Measurements from ENCODE around the gene RAD54L2.
"Not testable (repeated sequence)": the region's sequence is repeated elsewhere in the genome, so short reads cannot be mapped to it uniquely, and the experiment has no call there.

RAD54L2 gene

GRCh38 chr3:51542596-51542995 is 4.1 kb downstream of the RAD54L2 start:
- in situ Hi-C loops (cut with MboI; ENCODE audit: low sequenced_read_pairs), result not testable (repeated sequence)

GRCh38 chr3:51544011-51544775 is 5.7 kb downstream of the RAD54L2 start:
- in situ Hi-C loops (cut with MboI; ENCODE audit: low sequenced_read_pairs), result no loop called here

DNA sequence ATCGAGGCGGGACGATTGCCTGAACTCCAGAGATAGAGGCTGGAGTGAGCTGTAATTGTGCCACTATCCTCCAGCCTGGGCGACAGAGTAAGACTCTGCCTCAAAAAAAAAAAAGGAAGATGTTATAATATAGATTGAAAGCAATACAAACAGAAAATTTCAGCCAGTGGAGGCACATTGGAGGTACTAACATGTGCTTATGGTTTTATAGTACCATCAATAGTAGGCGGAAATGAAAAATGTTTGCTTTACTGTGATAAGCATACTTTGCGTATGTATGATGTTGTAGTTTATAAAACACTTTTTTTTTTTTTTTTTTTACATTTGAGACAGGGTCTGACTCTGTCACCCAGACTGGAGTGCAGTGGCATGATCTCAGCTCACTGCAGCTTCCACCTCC is 8.8 kb downstream of the RAD54L2 start:
- in situ Hi-C loops (cut with MboI; ENCODE audit: low sequenced_read_pairs), result no loop called here

- in situ Hi-C loops (cut with MboI; ENCODE audit: low sequenced_read_pairs), result no loop called here
These were observed 10.8 kb downstream of the RAD54L2 start for GRCh38 chr3:51549311-51549710.

- in situ Hi-C loops (cut with MboI; ENCODE audit: low sequenced_read_pairs), result no loop called here
These were observed 11.7 kb downstream of the RAD54L2 start for GRCh38 chr3:51550080-51550819.

DNA sequence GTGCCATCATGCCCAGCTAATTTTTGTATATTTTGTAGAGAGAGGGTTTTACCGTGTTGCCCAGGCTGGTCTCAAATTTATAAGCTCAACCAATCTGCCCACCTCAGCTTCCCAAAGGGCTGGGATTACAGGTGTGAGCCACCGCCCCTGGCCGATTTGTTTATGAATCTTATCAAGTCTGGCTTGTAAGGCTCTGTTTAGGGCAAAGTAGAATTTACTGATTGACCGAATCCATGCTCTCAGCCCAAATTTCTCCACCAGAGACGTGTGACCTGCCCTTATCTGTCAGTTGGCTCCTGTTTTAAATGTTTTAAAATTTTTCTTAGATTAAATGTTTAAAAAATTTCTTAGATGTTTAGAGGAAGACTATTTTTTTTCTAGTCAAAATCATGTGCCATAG is 19.5 kb downstream of the RAD54L2 start:
- in situ Hi-C loops (cut with MboI; ENCODE audit: low sequenced_read_pairs), result no loop called here

DNA sequence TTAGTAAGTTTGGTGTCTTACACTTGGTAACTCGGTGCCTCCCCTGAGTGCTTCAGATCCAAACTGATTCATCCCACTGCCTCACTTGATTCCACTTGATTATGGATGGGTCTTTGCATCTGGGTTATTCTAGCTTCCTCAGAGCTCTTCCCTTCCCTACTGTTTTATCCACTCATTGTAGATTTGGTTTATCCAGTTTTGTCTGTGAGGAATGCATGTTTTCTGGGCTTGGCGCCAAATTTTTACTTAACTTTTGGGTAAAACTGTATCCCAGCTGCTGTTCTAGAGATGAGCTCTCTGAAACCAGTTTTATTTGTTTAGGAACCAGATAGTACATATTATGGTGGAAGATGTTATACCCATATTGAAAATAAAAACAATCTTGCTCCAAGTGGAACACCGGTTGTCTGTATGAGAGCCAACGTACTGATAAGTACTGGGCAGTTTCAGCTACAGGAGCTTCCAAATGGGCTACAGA is 20.9 kb downstream of the RAD54L2 start:
- in situ Hi-C loops (cut with MboI; ENCODE audit: low sequenced_read_pairs), result no loop called here

DNA sequence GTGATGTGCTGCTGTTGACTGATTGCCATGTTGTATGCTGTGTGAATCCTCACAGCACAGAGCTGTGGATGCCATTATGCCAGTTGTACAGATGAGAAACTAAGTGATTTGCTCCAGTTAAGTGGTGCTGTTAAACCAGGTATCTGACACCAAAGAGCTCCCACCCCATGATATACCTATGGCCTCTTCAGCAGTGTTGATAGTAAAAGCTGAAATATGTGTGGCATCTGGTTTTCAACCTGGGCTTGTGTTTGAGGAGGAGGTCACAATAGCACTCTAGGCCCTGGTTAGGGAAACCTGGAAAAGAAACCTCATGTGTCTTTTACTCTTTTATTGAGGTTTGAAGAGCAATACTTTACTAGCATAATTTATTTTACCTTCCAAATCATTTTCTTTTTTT is 21.4 kb downstream of the RAD54L2 start:
- in situ Hi-C loops (cut with MboI; ENCODE audit: low sequenced_read_pairs), result no loop called here

DNA sequence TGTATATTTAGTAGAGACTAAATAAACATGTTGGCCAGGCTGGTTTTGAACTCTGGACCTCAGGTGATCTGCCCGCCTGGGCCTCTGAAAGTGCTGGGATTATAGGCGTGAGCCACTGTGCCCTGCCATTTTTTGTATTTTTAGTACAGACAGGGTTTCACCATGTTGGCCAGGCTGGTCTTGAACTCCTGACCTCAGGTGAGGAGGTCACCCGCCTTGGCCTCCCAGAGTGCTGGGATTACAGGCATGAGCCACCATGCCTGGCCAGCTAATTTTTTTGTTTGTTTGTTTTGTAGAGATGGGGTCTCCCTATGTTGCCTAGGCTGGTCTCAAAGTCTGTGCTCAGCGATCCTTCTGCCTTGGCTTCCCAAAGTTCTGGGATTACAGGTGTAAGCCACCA is 23.9 kb downstream of the RAD54L2 start:
- in situ Hi-C loops (cut with MboI; ENCODE audit: low sequenced_read_pairs), result not testable (repeated sequence)

DNA sequence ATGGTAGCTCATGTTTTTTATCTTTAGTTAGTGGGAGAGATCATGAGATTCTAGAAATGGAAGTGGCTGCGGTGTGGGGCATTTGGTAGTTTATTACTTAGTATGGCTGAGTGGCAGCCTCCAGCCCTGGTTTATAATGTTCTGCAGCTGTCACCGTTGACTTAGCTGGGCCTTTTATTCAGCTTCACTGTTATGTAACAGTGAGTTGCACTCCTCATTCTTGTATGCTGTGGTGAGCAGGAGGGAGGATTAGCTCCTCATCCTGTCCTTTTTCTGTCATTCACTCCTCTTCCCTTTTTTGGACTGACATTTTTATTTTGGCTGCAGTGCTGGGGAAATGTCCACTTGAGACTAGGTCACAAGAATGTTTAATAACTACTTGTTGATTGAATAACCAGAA is 29.5 kb downstream of the RAD54L2 start:
- in situ Hi-C loops (cut with MboI; ENCODE audit: low sequenced_read_pairs), result no loop called here

DNA sequence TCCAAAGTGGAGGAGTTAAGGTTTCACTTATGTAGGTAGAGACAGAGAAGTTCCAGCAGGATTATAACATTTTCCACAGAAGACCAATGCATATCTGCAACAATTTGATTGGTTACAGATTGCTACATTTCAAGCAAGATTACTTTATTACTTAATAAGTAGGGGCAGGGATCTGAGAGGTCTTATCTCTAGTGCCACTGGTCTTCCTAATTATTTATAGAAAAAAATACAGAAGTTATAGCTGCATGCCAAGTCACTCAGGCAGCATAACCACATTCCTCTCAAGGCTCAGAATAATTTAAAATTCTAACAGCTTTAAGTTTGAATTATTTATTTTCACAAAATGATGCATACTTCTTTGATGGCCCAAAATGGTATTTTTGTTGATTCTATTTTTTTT is 30.5 kb downstream of the RAD54L2 start:
- in situ Hi-C loops (cut with MboI; ENCODE audit: low sequenced_read_pairs), result no loop called here

DNA sequence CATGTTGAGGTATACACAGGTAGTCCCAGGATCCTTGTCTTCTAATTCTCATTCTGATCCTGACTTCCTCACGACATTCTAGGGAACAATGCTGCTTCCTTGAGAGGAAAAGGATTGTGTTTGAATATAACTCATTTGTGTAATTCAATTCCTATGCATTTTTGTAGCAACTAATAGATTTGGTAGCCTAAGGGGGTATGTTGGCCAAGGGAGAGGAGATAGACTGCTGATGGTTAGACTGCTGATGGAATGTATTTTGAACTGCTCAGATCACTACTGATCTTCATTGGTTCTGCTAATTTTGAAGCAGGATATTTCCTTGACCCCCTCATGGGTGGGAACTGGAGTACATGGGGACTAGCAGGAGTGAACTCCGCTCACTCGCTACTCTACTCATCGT is 39.7 kb downstream of the RAD54L2 start:
- in situ Hi-C loops (cut with MboI; ENCODE audit: low sequenced_read_pairs), result no loop called here

- in situ Hi-C loops (cut with MboI; ENCODE audit: low sequenced_read_pairs), result no loop called here
These were observed 41.9 kb downstream of the RAD54L2 start for GRCh38 chr3:51580418-51580817.

DNA sequence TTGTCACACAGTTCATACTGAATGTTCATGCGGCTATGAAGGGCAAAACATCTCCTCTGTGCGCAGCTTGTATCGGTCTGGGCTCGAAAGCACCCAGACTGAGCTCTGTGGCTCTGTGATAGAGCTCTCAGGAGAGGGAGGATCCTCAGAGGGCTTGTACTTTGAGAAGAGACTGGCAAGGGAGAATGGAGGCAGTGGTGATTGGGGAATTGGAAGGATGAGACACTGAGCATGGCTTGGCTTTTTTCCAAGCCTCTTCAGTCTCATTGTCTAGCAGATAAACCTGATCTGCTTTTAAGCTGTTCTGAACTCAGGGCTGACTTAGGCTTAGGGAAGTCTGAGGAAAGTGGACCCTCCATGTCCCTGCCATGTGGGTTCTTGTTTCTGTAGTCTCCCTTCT is 43.0 kb downstream of the RAD54L2 start:
- in situ Hi-C loops (cut with MboI; ENCODE audit: low sequenced_read_pairs), result no loop called here

DNA sequence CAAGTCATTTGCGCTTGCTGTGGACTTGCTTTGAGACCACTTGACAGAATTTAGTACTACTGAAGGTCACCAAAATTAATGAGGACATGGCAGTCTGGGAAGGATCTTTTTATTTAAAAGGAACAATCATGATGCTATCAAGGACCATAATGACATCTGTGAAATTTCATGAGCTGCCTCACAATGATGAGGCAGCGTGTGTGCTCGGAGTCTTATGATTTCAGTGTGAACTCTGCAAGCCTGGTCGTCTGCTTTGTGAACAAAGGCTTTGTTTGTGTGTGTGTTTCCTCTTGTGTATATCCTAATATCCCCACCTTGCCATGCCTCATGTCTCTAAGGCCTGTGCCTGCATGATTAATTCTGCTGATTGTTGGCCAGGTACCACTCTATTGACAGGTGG is 46.7 kb downstream of the RAD54L2 start:
- in situ Hi-C loops (cut with MboI; ENCODE audit: low sequenced_read_pairs), result no loop called here

DNA sequence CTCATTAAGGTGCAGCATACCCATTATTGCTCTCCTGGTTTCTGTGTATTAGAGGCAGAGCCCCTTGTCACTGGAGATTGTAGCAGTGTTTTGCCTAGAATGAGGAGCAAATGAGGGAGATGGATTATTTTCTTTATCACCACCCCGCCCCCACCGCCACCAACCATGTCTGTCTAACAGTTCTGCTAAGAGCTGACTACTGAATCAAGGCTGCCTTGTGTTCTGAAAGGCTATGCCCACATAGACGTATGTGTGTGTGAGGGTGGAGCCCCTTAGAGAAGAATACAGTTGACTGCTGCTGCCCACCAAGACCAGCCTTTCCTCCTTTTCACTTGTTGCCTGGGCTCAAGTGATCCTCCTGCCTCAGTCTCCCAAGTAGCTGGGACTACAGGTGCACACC is 47.4 kb downstream of the RAD54L2 start:
- in situ Hi-C loops (cut with MboI; ENCODE audit: low sequenced_read_pairs), result no loop called here

Measured in HL-60/S4 treated with phorbol 12-myristate 13-acetate at 8.2 ng/mL for 4 days and 3 days (cell line).